Panc1 (cell line): ENCODE measurements around the gene SLC25A43.

ENCODE experiments used
- CTCF ChIP-seq: fragments of 450-650 bp; IDR thresholded peaks from 2 replicates; pipeline ENCODE4 v1.5.1; 2017; ENCODE audit warnings: mild to moderate bottlenecking
- POLR2AphosphoS5 ChIP-seq: IDR thresholded peaks from 2 replicates; pipeline ENCODE4 v1.6.1; 2012; ENCODE audit warnings: mild to moderate bottlenecking, low read depth, low read length, moderate library complexity
- SIN3A ChIP-seq: IDR thresholded peaks from 2 replicates; pipeline ENCODE4 v1.6.1; 2012; ENCODE audit warnings: low read depth, mild to moderate bottlenecking, low read length, moderate library complexity, borderline replicate concordance; ENCODE audit not compliant: insufficient read depth
- TCF7L2 ChIP-seq: IDR thresholded peaks from 2 replicates; pipeline ENCODE4 v1.6.1; 2011; ENCODE audit warnings: mild to moderate bottlenecking, low read depth, low read length, inconsistent platforms
- TF ChIP-seq, protein P1 (sequence below), 2 experiments: IDR thresholded peaks; 2 replicates each; pipeline ENCODE4 v1.6.1; 2011 to 2012; ENCODE audit warnings: low read depth in 2 of 2, control low read depth in 1 of 2, low read length in 1 of 2, mild to moderate bottlenecking in 1 of 2, moderate library complexity in 1 of 2; ENCODE audit not compliant: insufficient read depth in 1 of 2

- TF ChIP-seq CTCF (no peak), TCF7L2 (no peak), POLR2AphosphoS5 (no peak), SIN3A (no peak)
- TF ChIP-seq, protein P1, sequence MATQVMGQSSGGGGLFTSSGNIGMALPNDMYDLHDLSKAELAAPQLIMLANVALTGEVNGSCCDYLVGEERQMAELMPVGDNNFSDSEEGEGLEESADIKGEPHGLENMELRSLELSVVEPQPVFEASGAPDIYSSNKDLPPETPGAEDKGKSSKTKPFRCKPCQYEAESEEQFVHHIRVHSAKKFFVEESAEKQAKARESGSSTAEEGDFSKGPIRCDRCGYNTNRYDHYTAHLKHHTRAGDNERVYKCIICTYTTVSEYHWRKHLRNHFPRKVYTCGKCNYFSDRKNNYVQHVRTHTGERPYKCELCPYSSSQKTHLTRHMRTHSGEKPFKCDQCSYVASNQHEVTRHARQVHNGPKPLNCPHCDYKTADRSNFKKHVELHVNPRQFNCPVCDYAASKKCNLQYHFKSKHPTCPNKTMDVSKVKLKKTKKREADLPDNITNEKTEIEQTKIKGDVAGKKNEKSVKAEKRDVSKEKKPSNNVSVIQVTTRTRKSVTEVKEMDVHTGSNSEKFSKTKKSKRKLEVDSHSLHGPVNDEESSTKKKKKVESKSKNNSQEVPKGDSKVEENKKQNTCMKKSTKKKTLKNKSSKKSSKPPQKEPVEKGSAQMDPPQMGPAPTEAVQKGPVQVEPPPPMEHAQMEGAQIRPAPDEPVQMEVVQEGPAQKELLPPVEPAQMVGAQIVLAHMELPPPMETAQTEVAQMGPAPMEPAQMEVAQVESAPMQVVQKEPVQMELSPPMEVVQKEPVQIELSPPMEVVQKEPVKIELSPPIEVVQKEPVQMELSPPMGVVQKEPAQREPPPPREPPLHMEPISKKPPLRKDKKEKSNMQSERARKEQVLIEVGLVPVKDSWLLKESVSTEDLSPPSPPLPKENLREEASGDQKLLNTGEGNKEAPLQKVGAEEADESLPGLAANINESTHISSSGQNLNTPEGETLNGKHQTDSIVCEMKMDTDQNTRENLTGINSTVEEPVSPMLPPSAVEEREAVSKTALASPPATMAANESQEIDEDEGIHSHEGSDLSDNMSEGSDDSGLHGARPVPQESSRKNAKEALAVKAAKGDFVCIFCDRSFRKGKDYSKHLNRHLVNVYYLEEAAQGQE (IDR thresholded peaks at IDR 0.05; ENCODE audit: insufficient read depth in 1 of 2, low read depth in 2 of 2, low read length in 1 of 2), result no peak
These were observed 22.0 kb downstream of the SLC25A43 start for GRCh38 chrX:119421016-119421705.
